GM12864 (cell line): ENCODE results near the gene PSORS1C2.

ENCODE experiments used
- DNase-seq: peaks from one replicate; pipeline ENCODE4 v3.0.0-alpha.2; 2011; ENCODE audit warnings: low read depth
- H3K4me3 ChIP-seq: 2 replicates; pipeline ENCODE4 v1.5.1; 2011; ENCODE audit warnings: mild to moderate bottlenecking, low read depth, low read length, control low read depth
- TF ChIP-seq, protein P1 (sequence below): IDR thresholded peaks from 2 replicates; pipeline ENCODE4 v1.5.1; 2011; ENCODE audit warnings: low read depth, mild to moderate bottlenecking, moderate library complexity, low read length, control low read depth, inconsistent platforms; ENCODE audit errors: missing control alignments

PSORS1C2 gene

DNA sequence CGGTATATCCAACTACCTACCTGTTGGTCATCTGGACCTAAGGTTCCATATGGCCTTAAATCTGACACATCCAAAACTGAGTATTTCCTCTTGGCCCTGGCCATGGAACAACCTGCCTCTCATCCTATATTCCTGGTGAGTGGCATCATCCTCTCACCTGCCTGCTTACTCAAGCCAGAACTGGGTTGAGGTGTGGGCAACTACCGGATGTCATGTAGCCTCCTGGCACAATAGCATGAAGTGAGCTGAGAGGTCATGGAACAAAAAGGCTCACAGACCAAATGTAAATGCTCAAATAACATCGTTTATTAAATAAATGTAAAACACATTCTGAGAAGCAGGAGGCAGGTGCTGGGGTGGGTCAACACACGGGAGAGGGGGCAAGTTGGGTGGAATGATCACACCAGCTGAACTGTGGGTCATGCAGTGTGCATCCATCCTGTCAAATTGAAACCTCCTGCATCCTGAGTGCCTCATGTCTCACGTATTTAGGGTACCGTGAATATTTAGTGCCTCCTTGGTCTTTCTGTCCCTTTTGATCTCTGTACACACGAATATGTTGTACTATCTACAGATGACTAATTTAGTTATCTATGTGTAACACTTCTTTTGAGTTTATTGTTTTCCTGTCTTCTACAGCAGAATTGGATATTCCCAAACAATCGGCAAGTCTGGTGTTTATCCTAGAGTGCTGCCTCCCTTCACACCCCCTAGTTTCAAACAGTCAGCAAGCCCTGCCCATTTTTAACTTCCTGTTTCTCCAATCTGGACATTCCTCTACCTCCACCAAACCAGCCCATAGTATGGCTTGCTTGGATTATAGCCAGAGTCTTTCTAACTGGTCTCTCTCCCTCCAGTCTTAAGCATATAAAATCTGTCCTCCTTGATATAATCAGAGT is 39.5 kb upstream of the PSORS1C2 start:
- TF ChIP-seq, protein P1, sequence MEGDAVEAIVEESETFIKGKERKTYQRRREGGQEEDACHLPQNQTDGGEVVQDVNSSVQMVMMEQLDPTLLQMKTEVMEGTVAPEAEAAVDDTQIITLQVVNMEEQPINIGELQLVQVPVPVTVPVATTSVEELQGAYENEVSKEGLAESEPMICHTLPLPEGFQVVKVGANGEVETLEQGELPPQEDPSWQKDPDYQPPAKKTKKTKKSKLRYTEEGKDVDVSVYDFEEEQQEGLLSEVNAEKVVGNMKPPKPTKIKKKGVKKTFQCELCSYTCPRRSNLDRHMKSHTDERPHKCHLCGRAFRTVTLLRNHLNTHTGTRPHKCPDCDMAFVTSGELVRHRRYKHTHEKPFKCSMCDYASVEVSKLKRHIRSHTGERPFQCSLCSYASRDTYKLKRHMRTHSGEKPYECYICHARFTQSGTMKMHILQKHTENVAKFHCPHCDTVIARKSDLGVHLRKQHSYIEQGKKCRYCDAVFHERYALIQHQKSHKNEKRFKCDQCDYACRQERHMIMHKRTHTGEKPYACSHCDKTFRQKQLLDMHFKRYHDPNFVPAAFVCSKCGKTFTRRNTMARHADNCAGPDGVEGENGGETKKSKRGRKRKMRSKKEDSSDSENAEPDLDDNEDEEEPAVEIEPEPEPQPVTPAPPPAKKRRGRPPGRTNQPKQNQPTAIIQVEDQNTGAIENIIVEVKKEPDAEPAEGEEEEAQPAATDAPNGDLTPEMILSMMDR: no peak
- H3K4me3 ChIP-seq: no peak overlapping the region; the same call in 1 of the 2 replicates
- DNase-seq: no peak

DNA sequence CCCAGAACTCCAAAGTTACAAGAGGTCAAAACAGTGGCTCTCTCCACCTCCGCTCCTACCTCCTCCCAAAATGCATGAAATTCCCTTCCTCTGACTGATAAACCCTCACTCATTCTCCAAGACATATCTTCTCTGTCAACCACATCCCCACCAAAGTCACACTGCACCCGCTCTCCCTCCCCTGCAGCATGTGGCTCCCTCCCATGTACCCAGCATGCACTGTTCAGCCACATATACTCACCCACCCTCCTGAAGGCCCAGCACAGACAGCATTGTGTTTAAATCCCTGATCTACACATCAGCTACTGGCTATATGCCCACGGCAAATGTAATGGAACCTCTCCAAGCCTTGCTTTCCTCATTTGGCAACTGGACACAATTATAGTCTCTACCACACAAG is 37.1 kb upstream of the PSORS1C2 start:
- H3K4me3 ChIP-seq: no peak overlapping the region
- TF ChIP-seq, protein P1: no peak
- no peak for DNase-seq

GRCh38 chr6:31174378-31174777 is 35.5 kb upstream of the PSORS1C2 start:
- DNase-seq: no peak
- TF ChIP-seq, protein P1: no peak
- H3K4me3 ChIP-seq: no peak overlapping the region

DNA sequence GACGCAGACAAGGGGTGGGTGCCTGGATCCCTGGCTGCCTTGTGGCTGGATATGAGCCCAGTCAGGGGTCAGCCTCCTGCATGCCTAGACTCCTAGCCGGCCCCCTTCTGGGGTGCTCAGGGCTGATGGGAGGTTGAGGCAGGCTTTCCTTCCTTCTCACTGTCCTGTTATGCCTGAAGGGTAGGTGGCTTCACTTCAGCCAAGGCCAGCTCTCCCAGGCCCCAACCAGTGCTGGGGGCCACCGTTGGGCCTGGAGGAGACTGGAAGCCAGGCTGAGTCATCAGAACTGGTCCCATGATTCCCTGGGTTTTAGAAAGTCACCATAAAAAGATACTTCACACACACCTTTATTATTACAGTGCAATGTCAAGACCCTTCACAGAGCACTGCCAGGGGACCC is 34.5 kb upstream of the PSORS1C2 start:
- no peak overlapping the region for H3K4me3 ChIP-seq

DNA sequence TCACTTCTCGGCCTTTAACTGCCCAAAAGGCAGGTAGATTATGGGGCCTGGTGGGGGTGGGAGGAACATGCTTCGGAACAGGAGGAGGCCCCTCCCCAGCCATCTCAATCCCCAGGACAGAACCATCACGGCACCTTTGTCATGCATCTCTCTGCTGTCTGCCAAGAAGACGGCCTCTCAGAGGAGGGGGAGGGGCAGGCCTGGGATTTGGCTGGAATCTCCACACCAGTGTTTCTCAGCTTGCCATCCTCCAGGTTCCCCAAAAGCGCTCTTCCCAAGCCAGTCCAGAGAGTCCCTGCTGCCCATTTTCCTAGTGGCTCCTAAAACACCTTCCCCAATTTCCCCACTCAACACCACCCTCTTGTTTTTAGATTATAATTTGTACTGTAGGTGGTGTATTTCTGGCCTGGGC is 34.1 kb upstream of the PSORS1C2 start:
- no peak overlapping the region for H3K4me3 ChIP-seq
- TF ChIP-seq, protein P1: no peak
- DNase-seq: no peak

More for the DNA sequence above, 34.5 kb upstream of the PSORS1C2 start:
- DNase-seq: no peak
- TF ChIP-seq, protein P1: no peak

DNA sequence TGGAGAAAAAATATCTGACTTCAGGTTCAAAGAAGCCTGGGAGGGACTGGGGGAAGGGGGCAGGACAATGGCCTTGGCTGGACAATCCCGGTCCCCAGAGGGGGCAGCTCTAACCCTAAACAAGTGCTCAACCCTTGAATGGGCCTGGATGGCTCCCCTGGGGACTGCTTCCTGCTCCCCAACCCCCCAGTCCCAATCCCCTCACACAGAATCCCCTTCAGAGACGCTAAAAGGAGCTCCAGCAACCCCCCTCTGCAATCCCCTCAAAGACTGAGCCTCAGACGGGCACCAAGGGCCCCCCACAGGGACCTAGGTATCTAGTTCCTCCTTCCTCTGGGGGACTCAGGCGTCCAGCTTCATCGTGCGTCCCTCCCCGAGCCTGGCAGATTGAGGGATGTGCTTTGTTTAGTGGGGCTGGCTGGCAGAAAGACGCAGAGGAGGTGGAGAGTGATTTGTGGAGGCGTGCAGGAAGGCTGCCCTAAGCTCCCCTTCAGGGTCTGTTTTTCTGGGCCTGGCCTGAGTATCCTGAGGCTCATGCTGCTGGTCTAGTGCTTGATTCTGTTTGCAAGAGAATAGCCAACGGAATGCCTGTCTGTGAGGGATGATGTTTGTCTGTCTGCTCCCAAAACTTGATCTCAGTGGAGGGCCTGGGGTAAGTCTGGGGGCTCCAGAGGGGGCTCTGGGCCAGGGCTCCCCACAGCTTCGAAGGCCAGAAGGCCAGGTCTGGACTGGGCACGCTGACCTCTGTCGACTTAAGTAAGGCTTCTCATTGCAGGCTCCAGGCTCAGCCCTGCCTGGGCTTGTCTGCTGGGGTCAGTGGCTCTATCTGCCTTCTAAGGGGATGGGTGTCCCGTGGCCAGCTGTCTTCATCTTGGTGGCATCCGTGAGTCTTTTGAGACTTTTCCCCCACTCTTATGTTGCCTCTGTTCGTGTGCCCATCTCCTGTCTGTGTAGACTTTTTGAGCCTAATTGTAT is 33.4 kb upstream of the PSORS1C2 start:
- no peak for DNase-seq
- H3K4me3 ChIP-seq: no peak overlapping the region

More for the DNA sequence above, 33.4 kb upstream of the PSORS1C2 start:
- TF ChIP-seq, protein P1: no peak
